Measurements from ENCODE around the gene MIA2. TPM values are rescaled to one million over a fixed set of nuclear protein-coding genes. Genes with fewer than 3 reads are reported as not detected.

MIA2 gene
- total RNA-seq, 4 donors from 2014 or later, result 10.9 to 17.0 (median 12.6) TPM

DNA sequence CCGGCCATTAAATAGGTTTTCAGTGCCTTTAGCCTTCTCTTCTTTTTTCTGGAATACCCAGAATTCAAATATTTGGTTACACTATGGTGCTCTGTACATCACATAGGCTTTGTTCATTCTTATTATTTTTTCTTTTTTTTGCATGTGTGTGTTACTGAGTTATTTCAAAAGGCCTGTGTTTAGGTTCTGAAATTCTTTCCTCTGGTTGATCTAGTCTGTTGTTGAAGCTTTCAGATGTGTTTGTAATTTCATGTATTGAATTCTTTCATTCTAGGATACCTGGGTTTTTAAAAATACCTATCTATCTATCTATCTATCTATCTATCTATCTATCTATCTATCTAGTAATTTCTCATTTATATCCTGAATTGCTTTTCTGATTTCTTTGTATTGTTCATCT lies 131.6 kb downstream of the MIA2 start:
- intact Hi-C loops (cut with DNase I), result no loop called here
- no peak overlapping the region for H3K4me3 ChIP-seq
- peaks cover 0 to 5% (median 1%) of the 10 kb centered on the region in 4 donors for H3K4me1 ChIP-seq
- peaks cover 1 to 14% (median 3%) of the 10 kb centered on the region in 4 donors for H3K36me3 ChIP-seq
- no peak overlapping the region for H3K27ac ChIP-seq (replicated peaks in 1 of 4)
- TF ChIP-seq POLR2AphosphoS5 (IDR thresholded peaks at IDR 0.05), result no peak
- no peak for TF ChIP-seq CTCF (IDR thresholded peaks at IDR 0.05)
- no peak for TF ChIP-seq POLR2A (IDR thresholded peaks at IDR 0.05; ENCODE audit: low read depth)
- no peak for TF ChIP-seq EP300 (IDR thresholded peaks at IDR 0.05)
- peaks cover 0 to 15% (median 12%) of the 10 kb centered on the region in 4 donors for H3K9me3 ChIP-seq
- WGBS, result 100% methylated on average over 1 of the region's 1 CpG
- no peaks in the 10 kb centered on the region for H3K27me3 ChIP-seq
- DNase-seq (ENCODE audit: extremely low spot score), result no peak

- whole genome bisulfite sequencing, result 98% methylated on average over 8 of the region's 10 CpGs
- Histone ChIP-seq H3K36me3 (peaks cover 5 to 13% (median 8%) of the 10 kb centered on the region in 4 donors), H3K27me3 (no peaks in the 10 kb centered on the region), H3K4me3 (no peak overlapping the region), H3K9me3 (peaks cover 0 to 15% (median 12%) of the 10 kb centered on the region in 4 donors), H3K4me1 (peaks cover 0 to 5% (median 1%) of the 10 kb centered on the region in 4 donors), H3K27ac (replicated peaks in 1 of 4) (no peak overlapping the region)
- intact Hi-C loops (cut with DNase I), result no loop called here
- no peak for DNase-seq (ENCODE audit: extremely low spot score)
- TF ChIP-seq EP300 (IDR thresholded peaks at IDR 0.05) (no peak), POLR2AphosphoS5 (IDR thresholded peaks at IDR 0.05) (no peak), CTCF (IDR thresholded peaks at IDR 0.05) (no peak), POLR2A (IDR thresholded peaks at IDR 0.05; ENCODE audit: low read depth) (no peak)
Observed at GRCh38 chr14:39366460-39367386, 133.0 kb downstream of the MIA2 start.

- Histone ChIP-seq H3K9me3 (peaks cover 0 to 15% (median 12%) of the 10 kb centered on the region in 4 donors), H3K27ac (replicated peaks in 1 of 4) (no peak overlapping the region), H3K27me3 (no peaks in the 10 kb centered on the region), H3K4me1 (peaks cover 0 to 5% (median 1%) of the 10 kb centered on the region in 4 donors), H3K36me3 (peaks cover 5 to 13% (median 8%) of the 10 kb centered on the region in 4 donors), H3K4me3 (no peak overlapping the region)
- intact Hi-C loops (cut with DNase I), result no loop called here
- no peak for TF ChIP-seq POLR2A (IDR thresholded peaks at IDR 0.05; ENCODE audit: low read depth)
- TF ChIP-seq EP300 (IDR thresholded peaks at IDR 0.05), result no peak
- no peak for TF ChIP-seq CTCF (IDR thresholded peaks at IDR 0.05)
- no peak for TF ChIP-seq POLR2AphosphoS5 (IDR thresholded peaks at IDR 0.05)
- 94% methylated on average over 2 of the region's 2 CpGs for WGBS
- DNase-seq (ENCODE audit: extremely low spot score), result no peak
Observed at GRCh38 chr14:39367387-39367751, 133.7 kb downstream of the MIA2 start.

- DNase-seq (ENCODE audit: extremely low spot score), result no peak
- intact Hi-C loops (cut with DNase I), result no loop called here
Observed at GRCh38 chr14:39368261-39368959, 134.7 kb downstream of the MIA2 start.

More at GRCh38 chr14:39368261-39368959, 134.7 kb downstream of the MIA2 start:
- Histone ChIP-seq H3K36me3 (peaks cover 5 to 13% (median 8%) of the 10 kb centered on the region in 4 donors), H3K27me3 (no peaks in the 10 kb centered on the region), H3K4me3 (no peak overlapping the region), H3K4me1 (peaks cover 0 to 5% (median 1%) of the 10 kb centered on the region in 4 donors), H3K9me3 (peaks cover 0 to 15% (median 12%) of the 10 kb centered on the region in 4 donors), H3K27ac (replicated peaks in 1 of 4) (no peak overlapping the region)
- TF ChIP-seq EP300 (IDR thresholded peaks at IDR 0.05) (no peak), CTCF (IDR thresholded peaks at IDR 0.05) (peak; percentile 35 to 51 (median 36))
- 49% methylated on average over 4 of the region's 4 CpGs for WGBS
